ENCODE data around the gene TOP2B. TPM values are rescaled to one million over a fixed set of nuclear protein-coding genes. Genes with fewer than 3 reads are reported as not detected.

Gene TOP2B, protein sequence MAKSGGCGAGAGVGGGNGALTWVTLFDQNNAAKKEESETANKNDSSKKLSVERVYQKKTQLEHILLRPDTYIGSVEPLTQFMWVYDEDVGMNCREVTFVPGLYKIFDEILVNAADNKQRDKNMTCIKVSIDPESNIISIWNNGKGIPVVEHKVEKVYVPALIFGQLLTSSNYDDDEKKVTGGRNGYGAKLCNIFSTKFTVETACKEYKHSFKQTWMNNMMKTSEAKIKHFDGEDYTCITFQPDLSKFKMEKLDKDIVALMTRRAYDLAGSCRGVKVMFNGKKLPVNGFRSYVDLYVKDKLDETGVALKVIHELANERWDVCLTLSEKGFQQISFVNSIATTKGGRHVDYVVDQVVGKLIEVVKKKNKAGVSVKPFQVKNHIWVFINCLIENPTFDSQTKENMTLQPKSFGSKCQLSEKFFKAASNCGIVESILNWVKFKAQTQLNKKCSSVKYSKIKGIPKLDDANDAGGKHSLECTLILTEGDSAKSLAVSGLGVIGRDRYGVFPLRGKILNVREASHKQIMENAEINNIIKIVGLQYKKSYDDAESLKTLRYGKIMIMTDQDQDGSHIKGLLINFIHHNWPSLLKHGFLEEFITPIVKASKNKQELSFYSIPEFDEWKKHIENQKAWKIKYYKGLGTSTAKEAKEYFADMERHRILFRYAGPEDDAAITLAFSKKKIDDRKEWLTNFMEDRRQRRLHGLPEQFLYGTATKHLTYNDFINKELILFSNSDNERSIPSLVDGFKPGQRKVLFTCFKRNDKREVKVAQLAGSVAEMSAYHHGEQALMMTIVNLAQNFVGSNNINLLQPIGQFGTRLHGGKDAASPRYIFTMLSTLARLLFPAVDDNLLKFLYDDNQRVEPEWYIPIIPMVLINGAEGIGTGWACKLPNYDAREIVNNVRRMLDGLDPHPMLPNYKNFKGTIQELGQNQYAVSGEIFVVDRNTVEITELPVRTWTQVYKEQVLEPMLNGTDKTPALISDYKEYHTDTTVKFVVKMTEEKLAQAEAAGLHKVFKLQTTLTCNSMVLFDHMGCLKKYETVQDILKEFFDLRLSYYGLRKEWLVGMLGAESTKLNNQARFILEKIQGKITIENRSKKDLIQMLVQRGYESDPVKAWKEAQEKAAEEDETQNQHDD (N-terminal part only)
- polyA plus RNA-seq (2011; rRNA removed) (13.6 and 36.8 TPM in 2 replicates), polyA minus RNA-seq (2011; rRNA and poly(A)+ RNA removed) (13.3 and 26.1 TPM in 2 replicates)

DNA sequence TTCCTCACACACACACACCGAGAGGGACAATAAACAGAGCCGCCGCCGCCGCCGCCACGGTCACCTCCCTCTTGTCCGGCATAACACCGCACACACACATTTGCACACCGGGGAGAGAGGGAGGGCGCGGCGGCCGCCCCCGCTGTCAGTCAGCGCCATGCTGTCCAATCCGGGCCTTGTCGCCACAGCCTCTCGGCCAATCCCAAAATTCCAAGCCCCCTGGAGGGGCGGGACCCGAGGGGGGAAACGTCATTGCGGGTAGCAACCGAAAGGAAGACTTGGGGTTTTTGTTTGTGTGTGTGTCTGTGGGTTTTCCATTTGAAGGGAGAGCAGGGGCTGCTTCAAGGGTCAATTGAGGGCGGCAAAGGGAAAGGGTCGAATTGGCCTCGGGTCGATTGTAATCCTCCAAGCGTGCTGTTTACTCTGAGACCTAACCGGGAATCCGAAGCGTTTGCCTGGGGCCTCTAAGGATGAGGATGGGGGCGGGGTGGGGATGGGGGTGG is at the start of gene TOP2B:
TSS of gene TOP2B (minus strand) at position 96 of the 503 bp plus-strand sequence. CDS start 610 bp downstream, outside the sequence.
- POLR2A ChIA-PET, result no interaction called here
- CTCF ChIA-PET, result no interaction called here
- TF ChIP-seq, protein P1, sequence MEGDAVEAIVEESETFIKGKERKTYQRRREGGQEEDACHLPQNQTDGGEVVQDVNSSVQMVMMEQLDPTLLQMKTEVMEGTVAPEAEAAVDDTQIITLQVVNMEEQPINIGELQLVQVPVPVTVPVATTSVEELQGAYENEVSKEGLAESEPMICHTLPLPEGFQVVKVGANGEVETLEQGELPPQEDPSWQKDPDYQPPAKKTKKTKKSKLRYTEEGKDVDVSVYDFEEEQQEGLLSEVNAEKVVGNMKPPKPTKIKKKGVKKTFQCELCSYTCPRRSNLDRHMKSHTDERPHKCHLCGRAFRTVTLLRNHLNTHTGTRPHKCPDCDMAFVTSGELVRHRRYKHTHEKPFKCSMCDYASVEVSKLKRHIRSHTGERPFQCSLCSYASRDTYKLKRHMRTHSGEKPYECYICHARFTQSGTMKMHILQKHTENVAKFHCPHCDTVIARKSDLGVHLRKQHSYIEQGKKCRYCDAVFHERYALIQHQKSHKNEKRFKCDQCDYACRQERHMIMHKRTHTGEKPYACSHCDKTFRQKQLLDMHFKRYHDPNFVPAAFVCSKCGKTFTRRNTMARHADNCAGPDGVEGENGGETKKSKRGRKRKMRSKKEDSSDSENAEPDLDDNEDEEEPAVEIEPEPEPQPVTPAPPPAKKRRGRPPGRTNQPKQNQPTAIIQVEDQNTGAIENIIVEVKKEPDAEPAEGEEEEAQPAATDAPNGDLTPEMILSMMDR (IDR thresholded peaks at IDR 0.05; ENCODE audit: insufficient read depth, low read depth, low read length), result no peak

DNA sequence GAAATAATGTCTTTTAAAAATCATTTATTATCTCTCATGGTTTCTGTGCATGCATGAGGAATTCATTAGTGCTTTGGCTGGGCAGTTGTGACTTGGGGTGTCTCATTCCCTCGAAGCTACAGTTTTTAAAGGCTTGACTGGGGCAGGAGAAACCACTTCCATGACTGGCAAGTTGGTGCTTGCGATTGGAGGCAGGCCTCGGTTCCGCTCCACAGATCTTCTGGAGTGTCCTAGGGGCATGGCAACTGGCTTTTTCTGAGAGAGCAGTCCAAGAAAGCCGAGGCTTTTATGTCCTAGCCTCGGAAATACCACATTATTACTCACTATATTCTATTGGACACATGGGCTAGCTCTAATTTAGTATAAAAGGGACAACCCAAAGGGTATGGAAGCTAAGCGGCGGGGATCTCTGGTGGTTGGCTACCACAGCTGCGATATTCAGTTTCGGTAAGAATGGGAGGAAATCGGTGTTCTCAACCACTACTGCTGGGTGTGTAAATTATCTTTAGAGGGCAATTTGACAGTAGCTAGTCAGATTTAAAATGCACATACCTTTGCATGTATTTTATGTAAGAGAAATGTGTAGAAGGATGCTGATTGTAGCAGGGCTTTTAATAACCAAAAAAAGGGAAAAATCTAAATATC is 48.8 kb upstream of the TOP2B start:
- no peaks in the 10 kb centered on the region for H3K27me3 ChIP-seq (ENCODE audit: control insufficient read depth, insufficient read depth, low read length)
- DNase-seq (ENCODE audit: low read depth), result no peak
- ChIA-PET POLR2A (no interaction called here), CTCF (interaction anchor here (1.0 kb wide), 1 partner anchor 74 kb away, joined by 3 read pairs; no protein-coding TSS in a partner anchor)
- TF ChIP-seq, protein P1 (IDR thresholded peaks at IDR 0.05; ENCODE audit: insufficient read depth, low read depth, low read length), result no peak
- no peak overlapping the region for H3K4me3 ChIP-seq (ENCODE audit: low read depth, low read length)
- H3K36me3 ChIP-seq (ENCODE audit: control insufficient read depth, insufficient read depth, low read length), result no peaks in the 10 kb centered on the region

More for the DNA sequence above, at the start of gene TOP2B:
- Histone ChIP-seq H3K36me3 (ENCODE audit: control insufficient read depth, insufficient read depth, low read length) (no peaks in the 10 kb centered on the region), H3K27me3 (ENCODE audit: control insufficient read depth, insufficient read depth, low read length) (no peaks in the 10 kb centered on the region), H3K4me3 (ENCODE audit: low read depth, low read length) (peak within 1 kb of the TSS; percentile 92)
- peak; percentile 83 for DNase-seq (ENCODE audit: low read depth)

DNA sequence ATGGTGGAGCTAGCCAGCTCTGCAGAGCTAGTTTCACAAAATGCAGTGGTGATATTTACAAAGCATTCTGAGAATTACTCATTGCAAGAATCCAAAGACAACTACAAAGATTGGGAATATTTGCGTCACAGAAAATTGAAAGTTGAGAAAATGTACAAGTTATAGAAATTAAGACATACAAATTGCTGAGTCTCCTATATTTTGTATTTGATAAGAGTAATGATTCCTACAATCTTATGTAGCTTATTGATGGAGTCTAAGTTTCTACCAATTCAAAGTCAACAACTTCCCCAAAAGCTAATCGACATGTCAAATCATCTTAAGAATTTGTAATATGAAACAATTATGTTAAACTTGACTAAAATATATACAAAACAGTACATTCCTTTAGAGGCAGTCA is 46.4 kb upstream of the TOP2B start:
- TF ChIP-seq, protein P1 (IDR thresholded peaks at IDR 0.05; ENCODE audit: insufficient read depth, low read depth, low read length), result no peak

DNA sequence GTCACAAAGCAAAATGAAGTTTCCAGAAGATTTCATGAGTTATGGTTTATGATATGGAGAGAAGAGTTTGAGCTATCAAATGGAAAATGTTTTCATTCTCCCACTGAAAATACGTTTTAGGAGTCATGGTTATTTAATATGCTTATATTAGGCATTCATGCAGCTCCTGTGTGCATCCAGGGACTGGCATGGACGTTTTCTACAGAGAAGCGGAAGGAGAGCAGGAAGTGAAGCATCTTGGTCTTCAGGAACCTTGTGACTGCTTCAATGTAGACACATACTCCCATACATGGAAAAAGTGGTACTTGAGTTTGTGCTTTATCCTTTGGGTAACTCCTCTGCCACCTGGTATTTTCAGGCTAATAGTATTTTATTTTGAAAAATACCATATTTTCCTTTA is 43.3 kb upstream of the TOP2B start:
- no peaks in the 10 kb centered on the region for H3K27me3 ChIP-seq (ENCODE audit: control insufficient read depth, insufficient read depth, low read length)
- no peaks in the 10 kb centered on the region for H3K36me3 ChIP-seq (ENCODE audit: control insufficient read depth, insufficient read depth, low read length)
- TF ChIP-seq, protein P1 (IDR thresholded peaks at IDR 0.05; ENCODE audit: insufficient read depth, low read depth, low read length), result no peak
- ChIA-PET POLR2A (no interaction called here), CTCF (no interaction called here)
- no peak overlapping the region for H3K4me3 ChIP-seq (ENCODE audit: low read depth, low read length)
- no peak for DNase-seq (ENCODE audit: low read depth)

More for the DNA sequence above, 46.4 kb upstream of the TOP2B start:
- no peak for DNase-seq (ENCODE audit: low read depth)
- ChIA-PET CTCF (interaction anchor here (0.6 kb wide), 1 partner anchor 21 kb away, joined by 4 read pairs; no protein-coding TSS in a partner anchor), POLR2A (no interaction called here)
- Histone ChIP-seq H3K36me3 (ENCODE audit: control insufficient read depth, insufficient read depth, low read length) (no peaks in the 10 kb centered on the region), H3K4me3 (ENCODE audit: low read depth, low read length) (no peak overlapping the region), H3K27me3 (ENCODE audit: control insufficient read depth, insufficient read depth, low read length) (no peaks in the 10 kb centered on the region)
